HCT116 (cell line): ENCODE measurements around the gene FAM83G. TPM values are rescaled to one million over a fixed set of nuclear protein-coding genes. Genes with fewer than 3 reads are reported as not detected.

Source experiments
- ATAC-seq: fragments of 200-7000 bp; cut with Tn5 transposase; 2 replicates; pipeline ENCODE4 v1.9.1; 2020; ENCODE audit warnings: mild to moderate bottlenecking, moderate library complexity
- BruUV-seq: library from RNA; stranded (reverse); fragments of 400-500 nt; replicated peaks from 2 replicates; lab custom pipeline; 2021; lab: Mats Ljungman, UMichigan
- CTCF ChIA-PET: fragments of 300-600 bp; sonication (Branson Sonifier 250); formaldehyde crosslinking; loops from one replicate; lab custom pipeline; 2021; ENCODE audit warnings: antibody characterized with exemption; lab: Charles Lee
- POLR2A ChIA-PET: fragments of 300-600, 350-600 bp; sonication (Branson Sonifier 250); formaldehyde crosslinking; loops from one replicate; lab custom pipeline; 2021; ENCODE audit warnings: antibody characterized with exemption; lab: Charles Lee
- RAD21 ChIA-PET, 2 experiments: fragments of 300-600 bp; sonication (Branson Sonifier 250); formaldehyde crosslinking; loops; one replicate each; lab custom pipeline; 2023; ENCODE audit warnings: low total read pairs in 2 of 2; ENCODE audit not compliant: uncharacterized antibody in 2 of 2, unreplicated experiment in 2 of 2, low non-redundant PET in 1 of 2; lab: Charles Lee
- DNase-seq: peaks from one replicate; pipeline ENCODE4 v3.0.0-alpha.2; 2010; ENCODE audit warnings: low read depth, low spot score
- H2AFZ ChIP-seq: fragments of 200-600 bp; shearing (Covaris generic), sonication (generic); 2 replicates; pipeline ENCODE4 v1.6.1; 2017; ENCODE audit warnings: low read depth, mixed run types, mixed read lengths, antibody characterized with exemption, low read length; ENCODE audit not compliant: poor library complexity, severe bottlenecking
- H3K27ac ChIP-seq: 2 replicates; pipeline ENCODE4 v1.5.1; 2012; ENCODE audit warnings: low read depth, low read length
- H3K27me3 ChIP-seq: fragments of 200-600 bp; sonication (generic); 2 replicates; pipeline ENCODE4 v1.6.1; 2016; ENCODE audit warnings: mixed run types, low read length, mixed read lengths; ENCODE audit not compliant: insufficient read depth
- H3K36me3 ChIP-seq, 2 experiments: fragments of 200-500 bp in 1 of 2; fragments of 200-600 bp in 1 of 2; sonication (Bioruptor generic) in 1 of 2; sonication (generic) in 1 of 2; 2 replicates each; pipeline versions ENCODE4 v1.5.1 to v1.6.1; 2014 to 2016; ENCODE audit warnings: low read length in 2 of 2, inconsistent platforms in 1 of 2, mixed read lengths in 1 of 2, mixed run types in 1 of 2; ENCODE audit not compliant: insufficient read depth in 2 of 2, control insufficient read depth in 1 of 2
- H3K4me1 ChIP-seq, 2 experiments: fragments of 200-600 bp in 1 of 2; sonication (generic) in 1 of 2; 2 replicates each; pipeline versions ENCODE4 v1.5.1 to v1.6.1; 2012 to 2017; ENCODE audit warnings: low read length in 2 of 2, inconsistent platforms in 1 of 2, mild to moderate bottlenecking in 1 of 2, mixed read lengths in 1 of 2, mixed run types in 1 of 2, moderate library complexity in 1 of 2; ENCODE audit not compliant: insufficient read depth in 2 of 2, control insufficient read depth in 1 of 2
- H3K4me2 ChIP-seq: fragments of 200-600 bp; sonication (generic); 2 replicates; pipeline ENCODE4 v1.6.1; 2017; ENCODE audit warnings: mixed run types, low read length, mixed read lengths
- H3K4me3 ChIP-seq, 2 experiments: fragments of 200-600 bp in 1 of 2; sonication (generic) in 1 of 2; replicated peaks in 1 of 2; 2 replicates each; pipeline ENCODE4 v1.5.1; 2011 to 2016; ENCODE audit warnings: low read length in 2 of 2, control low read depth in 1 of 2, low read depth in 1 of 2, mild to moderate bottlenecking in 1 of 2, mixed read lengths in 1 of 2, mixed run types in 1 of 2
- H3K79me2 ChIP-seq: fragments of 200-600 bp; sonication (generic); 2 replicates; pipeline ENCODE4 v1.6.1; 2017; ENCODE audit warnings: mild to moderate bottlenecking, mixed run types, low read length, moderate library complexity, mixed read lengths; ENCODE audit not compliant: insufficient read depth
- H3K9ac ChIP-seq: fragments of 200-600 bp; sonication (generic); 2 replicates; pipeline ENCODE4 v1.6.1; 2016; ENCODE audit warnings: low read length, mixed read lengths
- H3K9me2 ChIP-seq: fragments of 200-600 bp; sonication (generic), shearing (Covaris generic); 2 replicates; pipeline ENCODE4 v1.6.1; 2017; ENCODE audit warnings: mixed run types, mild to moderate bottlenecking, moderate library complexity; ENCODE audit not compliant: insufficient read depth
- H3K9me3 ChIP-seq, 2 experiments: fragments of 200-500 bp in 1 of 2; fragments of 200-600 bp in 1 of 2; sonication (Bioruptor generic) in 1 of 2; sonication (generic) in 1 of 2; 2 replicates each; pipeline ENCODE4 v1.6.1; 2014 to 2017; ENCODE audit warnings: low read length in 2 of 2, mixed read lengths in 2 of 2, inconsistent platforms in 1 of 2, low read depth in 1 of 2, mild to moderate bottlenecking in 1 of 2, mixed run types in 1 of 2, moderate library complexity in 1 of 2; ENCODE audit not compliant: control insufficient read depth in 1 of 2, insufficient read depth in 1 of 2
- H4K20me1 ChIP-seq: fragments of 200-600 bp; sonication (generic), shearing (Covaris generic); 2 replicates; pipeline ENCODE4 v1.6.1; 2017; ENCODE audit warnings: mixed run types, mild to moderate bottlenecking, moderate library complexity; ENCODE audit not compliant: insufficient read depth
- EGR1 ChIP-seq: IDR thresholded peaks from 2 replicates; pipeline ENCODE4 v1.6.1; 2012; ENCODE audit warnings: low read depth
- ELF1 ChIP-seq: IDR thresholded peaks from 2 replicates; pipeline ENCODE4 v1.6.1; 2012; ENCODE audit warnings: low read depth, borderline replicate concordance
- EZH2phosphoT487 ChIP-seq: fragments of 200-600 bp; IDR thresholded peaks from 2 replicates; pipeline ENCODE4 v1.6.1; 2018; ENCODE audit warnings: antibody characterized with exemption, borderline replicate concordance
- JUND ChIP-seq: IDR thresholded peaks from 2 replicates; pipeline ENCODE4 v1.6.1; 2012
- POLR2A ChIP-seq: IDR thresholded peaks from 2 replicates; pipeline ENCODE4 v1.7.0; 2011; ENCODE audit warnings: borderline replicate concordance; ENCODE audit not compliant: insufficient read depth, insufficient read length; ENCODE audit errors: extremely low read depth
- POLR2AphosphoS5 ChIP-seq: IDR thresholded peaks from 2 replicates; pipeline ENCODE4 v1.6.1; 2011; ENCODE audit warnings: mild to moderate bottlenecking, low read depth, low read length, moderate library complexity
- RAD21 ChIP-seq: IDR thresholded peaks from 2 replicates; pipeline ENCODE4 v1.6.1; 2012; ENCODE audit warnings: low read depth, mild to moderate bottlenecking
- SIN3A ChIP-seq: IDR thresholded peaks from 2 replicates; pipeline ENCODE4 v1.6.1; 2012; ENCODE audit warnings: low read depth
- SP1 ChIP-seq: IDR thresholded peaks from 2 replicates; pipeline ENCODE4 v1.6.1; 2012; ENCODE audit warnings: low read depth
- TCF7L2 ChIP-seq: IDR thresholded peaks from 2 replicates; pipeline ENCODE4 v1.7.0; 2011; ENCODE audit warnings: borderline replicate concordance, inconsistent platforms; ENCODE audit not compliant: insufficient read depth, insufficient read length; ENCODE audit errors: extremely low read depth
- YY1 ChIP-seq: IDR thresholded peaks from 2 replicates; pipeline ENCODE4 v1.6.1; 2011; ENCODE audit warnings: low read length, low read depth, moderate library complexity, mild to moderate bottlenecking; ENCODE audit not compliant: insufficient replicate concordance; ENCODE audit errors: extremely low read depth
- ZFX ChIP-seq: fragments of 450-650 bp; IDR thresholded peaks from 2 replicates; pipeline ENCODE4 v1.6.1; 2017
- intact Hi-C: fragments of 100-400 bp; cut with micrococcal nuclease; formaldehyde crosslinking; loops from 2 replicates; pipeline ENCODE4 v1.10.0; 2022
- total RNA-seq: library from RNA; stranded (reverse); gene quantifications from one replicate; pipeline ENCODE4 v1.2.1, GENCODE V29; 2021; ENCODE audit not compliant: unreplicated experiment
- TF ChIP-seq, protein P1 (sequence below), 3 experiments: fragments of 200-600 bp in 1 of 3; sonication (generic) in 1 of 3; IDR thresholded peaks in 2 of 3; conservative IDR thresholded peaks in 1 of 3; 2 replicates each; pipeline ENCODE4 v1.5.1; 2012 to 2017; ENCODE audit warnings: low read depth in 2 of 3, low read length in 2 of 3, antibody characterized with exemption in 1 of 3, borderline replicate concordance in 1 of 3, control low read depth in 1 of 3, mild to moderate bottlenecking in 1 of 3, mixed read lengths in 1 of 3, mixed run types in 1 of 3, moderate library complexity in 1 of 3; ENCODE audit not compliant: insufficient read depth in 1 of 3
- TF ChIP-seq, protein P2 (sequence below): IDR thresholded peaks from 2 replicates; pipeline ENCODE4 v1.6.1; 2012; ENCODE audit warnings: low read depth
- TF ChIP-seq, protein P3 (sequence below): IDR thresholded peaks from 2 replicates; pipeline ENCODE4 v1.6.1; 2011; ENCODE audit warnings: mild to moderate bottlenecking, low read length, moderate library complexity; ENCODE audit not compliant: insufficient replicate concordance; ENCODE audit errors: extremely low read depth
- TF ChIP-seq, protein P4 (sequence below): IDR thresholded peaks from 2 replicates; pipeline ENCODE4 v1.6.1; 2012

FAM83G gene
- total RNA-seq, 1 experiment from 2014 or later = 33.9 TPM

DNA sequence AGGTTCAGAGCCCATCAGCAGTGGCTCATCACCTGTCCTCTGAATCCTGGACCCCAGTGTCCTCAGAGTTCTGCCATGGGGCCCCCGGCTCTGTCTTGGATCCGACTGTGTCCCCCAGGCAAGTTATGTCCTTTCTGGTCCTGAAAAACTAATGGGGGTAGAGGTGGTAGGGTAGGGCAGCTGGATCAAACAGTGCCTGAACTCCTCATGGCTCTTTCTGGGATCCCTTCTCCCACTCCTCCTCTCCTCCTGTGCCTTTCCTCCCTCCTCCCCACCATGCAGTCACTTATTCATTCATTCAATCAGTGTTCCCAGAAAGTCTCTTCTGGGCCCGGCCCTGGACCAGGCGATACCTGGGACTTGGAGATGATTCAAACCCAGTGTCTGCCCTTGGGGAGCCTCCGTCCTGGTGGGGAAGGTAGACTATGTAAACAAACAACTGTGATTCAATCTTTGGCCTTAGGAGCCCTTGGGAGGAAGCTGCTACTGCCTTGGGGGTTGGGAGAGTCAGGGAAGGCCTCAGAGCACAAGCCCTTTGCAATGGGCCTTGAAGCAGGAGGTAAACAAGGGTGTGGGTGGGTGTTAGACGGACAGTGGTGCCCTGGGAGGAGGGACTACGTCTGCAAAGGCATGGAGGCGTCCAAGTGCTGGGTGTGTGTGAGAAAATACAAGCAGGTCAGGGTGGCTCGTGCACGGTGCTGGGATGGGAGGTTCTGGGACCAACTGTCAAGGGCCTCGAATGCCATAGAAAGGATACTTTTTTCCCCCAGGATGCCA, 6.4 kb upstream of the FAM83G start:
- H3K4me1 ChIP-seq = peaks cover 4 to 19% of the 10 kb centered on the region in 2 experiments; a peak in 3 of 4 replicates
- H3K9me3 ChIP-seq = no peaks in the 10 kb centered on the region
- H3K79me2 ChIP-seq = no peaks in the 10 kb centered on the region
- H3K9me2 ChIP-seq = no peaks in the 10 kb centered on the region
- no peaks in the 10 kb centered on the region for H4K20me1 ChIP-seq
- 0 out of 2 replicates have a peak overlapping the region, but pooled peaks have one; percentile 25 for H3K4me2 ChIP-seq
- DNase-seq = no peak
- no peaks in the 10 kb centered on the region for H3K27me3 ChIP-seq
- H2AFZ ChIP-seq = no peak overlapping the region
- ChIA-PET POLR2A (no interaction called here), RAD21 (no interaction called here), CTCF (no interaction called here)
- TF ChIP-seq, protein P1, sequence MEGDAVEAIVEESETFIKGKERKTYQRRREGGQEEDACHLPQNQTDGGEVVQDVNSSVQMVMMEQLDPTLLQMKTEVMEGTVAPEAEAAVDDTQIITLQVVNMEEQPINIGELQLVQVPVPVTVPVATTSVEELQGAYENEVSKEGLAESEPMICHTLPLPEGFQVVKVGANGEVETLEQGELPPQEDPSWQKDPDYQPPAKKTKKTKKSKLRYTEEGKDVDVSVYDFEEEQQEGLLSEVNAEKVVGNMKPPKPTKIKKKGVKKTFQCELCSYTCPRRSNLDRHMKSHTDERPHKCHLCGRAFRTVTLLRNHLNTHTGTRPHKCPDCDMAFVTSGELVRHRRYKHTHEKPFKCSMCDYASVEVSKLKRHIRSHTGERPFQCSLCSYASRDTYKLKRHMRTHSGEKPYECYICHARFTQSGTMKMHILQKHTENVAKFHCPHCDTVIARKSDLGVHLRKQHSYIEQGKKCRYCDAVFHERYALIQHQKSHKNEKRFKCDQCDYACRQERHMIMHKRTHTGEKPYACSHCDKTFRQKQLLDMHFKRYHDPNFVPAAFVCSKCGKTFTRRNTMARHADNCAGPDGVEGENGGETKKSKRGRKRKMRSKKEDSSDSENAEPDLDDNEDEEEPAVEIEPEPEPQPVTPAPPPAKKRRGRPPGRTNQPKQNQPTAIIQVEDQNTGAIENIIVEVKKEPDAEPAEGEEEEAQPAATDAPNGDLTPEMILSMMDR (IDR thresholded peaks at IDR 0.05 in 2 of 3, conservative IDR thresholded peaks at IDR 0.05 in 1 of 3; ENCODE audit: borderline replicate concordance in 1 of 3, insufficient read depth in 1 of 3, low read depth in 2 of 3, low read length in 2 of 3) = no peak
- TF ChIP-seq POLR2AphosphoS5 = no peak
- TF ChIP-seq SP1 = no peak
- no peak for TF ChIP-seq RAD21
- TF ChIP-seq YY1 = no peak
- no peak for TF ChIP-seq SIN3A
- TF ChIP-seq, protein P2, sequence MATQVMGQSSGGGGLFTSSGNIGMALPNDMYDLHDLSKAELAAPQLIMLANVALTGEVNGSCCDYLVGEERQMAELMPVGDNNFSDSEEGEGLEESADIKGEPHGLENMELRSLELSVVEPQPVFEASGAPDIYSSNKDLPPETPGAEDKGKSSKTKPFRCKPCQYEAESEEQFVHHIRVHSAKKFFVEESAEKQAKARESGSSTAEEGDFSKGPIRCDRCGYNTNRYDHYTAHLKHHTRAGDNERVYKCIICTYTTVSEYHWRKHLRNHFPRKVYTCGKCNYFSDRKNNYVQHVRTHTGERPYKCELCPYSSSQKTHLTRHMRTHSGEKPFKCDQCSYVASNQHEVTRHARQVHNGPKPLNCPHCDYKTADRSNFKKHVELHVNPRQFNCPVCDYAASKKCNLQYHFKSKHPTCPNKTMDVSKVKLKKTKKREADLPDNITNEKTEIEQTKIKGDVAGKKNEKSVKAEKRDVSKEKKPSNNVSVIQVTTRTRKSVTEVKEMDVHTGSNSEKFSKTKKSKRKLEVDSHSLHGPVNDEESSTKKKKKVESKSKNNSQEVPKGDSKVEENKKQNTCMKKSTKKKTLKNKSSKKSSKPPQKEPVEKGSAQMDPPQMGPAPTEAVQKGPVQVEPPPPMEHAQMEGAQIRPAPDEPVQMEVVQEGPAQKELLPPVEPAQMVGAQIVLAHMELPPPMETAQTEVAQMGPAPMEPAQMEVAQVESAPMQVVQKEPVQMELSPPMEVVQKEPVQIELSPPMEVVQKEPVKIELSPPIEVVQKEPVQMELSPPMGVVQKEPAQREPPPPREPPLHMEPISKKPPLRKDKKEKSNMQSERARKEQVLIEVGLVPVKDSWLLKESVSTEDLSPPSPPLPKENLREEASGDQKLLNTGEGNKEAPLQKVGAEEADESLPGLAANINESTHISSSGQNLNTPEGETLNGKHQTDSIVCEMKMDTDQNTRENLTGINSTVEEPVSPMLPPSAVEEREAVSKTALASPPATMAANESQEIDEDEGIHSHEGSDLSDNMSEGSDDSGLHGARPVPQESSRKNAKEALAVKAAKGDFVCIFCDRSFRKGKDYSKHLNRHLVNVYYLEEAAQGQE = no peak
- no peak for TF ChIP-seq JUND
- no peak for TF ChIP-seq ZFX
- TF ChIP-seq EGR1 = no peak
- TF ChIP-seq, protein P3, sequence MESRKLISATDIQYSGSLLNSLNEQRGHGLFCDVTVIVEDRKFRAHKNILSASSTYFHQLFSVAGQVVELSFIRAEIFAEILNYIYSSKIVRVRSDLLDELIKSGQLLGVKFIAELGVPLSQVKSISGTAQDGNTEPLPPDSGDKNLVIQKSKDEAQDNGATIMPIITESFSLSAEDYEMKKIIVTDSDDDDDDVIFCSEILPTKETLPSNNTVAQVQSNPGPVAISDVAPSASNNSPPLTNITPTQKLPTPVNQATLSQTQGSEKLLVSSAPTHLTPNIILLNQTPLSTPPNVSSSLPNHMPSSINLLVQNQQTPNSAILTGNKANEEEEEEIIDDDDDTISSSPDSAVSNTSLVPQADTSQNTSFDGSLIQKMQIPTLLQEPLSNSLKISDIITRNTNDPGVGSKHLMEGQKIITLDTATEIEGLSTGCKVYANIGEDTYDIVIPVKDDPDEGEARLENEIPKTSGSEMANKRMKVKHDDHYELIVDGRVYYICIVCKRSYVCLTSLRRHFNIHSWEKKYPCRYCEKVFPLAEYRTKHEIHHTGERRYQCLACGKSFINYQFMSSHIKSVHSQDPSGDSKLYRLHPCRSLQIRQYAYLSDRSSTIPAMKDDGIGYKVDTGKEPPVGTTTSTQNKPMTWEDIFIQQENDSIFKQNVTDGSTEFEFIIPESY = no peak
- no peak for TF ChIP-seq ELF1
- TF ChIP-seq TCF7L2 = no peak
- TF ChIP-seq, protein P4, sequence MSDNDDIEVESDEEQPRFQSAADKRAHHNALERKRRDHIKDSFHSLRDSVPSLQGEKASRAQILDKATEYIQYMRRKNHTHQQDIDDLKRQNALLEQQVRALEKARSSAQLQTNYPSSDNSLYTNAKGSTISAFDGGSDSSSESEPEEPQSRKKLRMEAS = no peak
- no peak for TF ChIP-seq EZH2phosphoT487
- no peak for TF ChIP-seq POLR2A
- H3K36me3 ChIP-seq = no peaks in the 10 kb centered on the region
- no peak overlapping the region for H3K27ac ChIP-seq
- no peak overlapping the region for H3K9ac ChIP-seq
- intact Hi-C loops = no loop called here
- ATAC-seq = no peak
- no peak overlapping the region for H3K4me3 ChIP-seq
- BruUV-seq = no TSS peak
